OCI-M2 (cell line): ENCODE measurements around the gene PXDN.
"Not testable (repeated sequence)": the region's sequence is repeated elsewhere in the genome, so short reads cannot be mapped to it uniquely, and the experiment has no call there.

Experiments
- DNase-seq: peaks from one replicate; lab custom pipeline; 2025; ENCODE audit not compliant: unreplicated experiment; lab: John Stamatoyannopoulos, UW

Gene PXDN

GRCh38 chr2:1685078-1685956, 59.0 kb downstream of the PXDN start:
- no peak for DNase-seq

GRCh38 chr2:1683297-1683696, 61.0 kb downstream of the PXDN start:
- no peak for DNase-seq

DNA sequence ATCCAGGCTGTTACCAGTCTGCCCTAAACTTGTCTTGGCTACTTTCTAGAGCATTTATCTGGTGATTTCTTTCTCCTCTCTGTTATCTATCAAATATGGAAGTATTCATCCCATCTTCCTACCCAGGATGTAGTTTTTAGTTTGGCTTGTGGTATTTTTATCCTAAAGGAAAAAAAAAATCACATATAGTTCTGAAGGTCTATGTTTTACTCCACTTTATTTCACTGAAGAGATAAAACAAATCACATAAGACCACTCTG, 62.2 kb downstream of the PXDN start:
- DNase-seq, result no peak

GRCh38 chr2:1681323-1682180, 62.8 kb downstream of the PXDN start:
- no peak for DNase-seq

DNA sequence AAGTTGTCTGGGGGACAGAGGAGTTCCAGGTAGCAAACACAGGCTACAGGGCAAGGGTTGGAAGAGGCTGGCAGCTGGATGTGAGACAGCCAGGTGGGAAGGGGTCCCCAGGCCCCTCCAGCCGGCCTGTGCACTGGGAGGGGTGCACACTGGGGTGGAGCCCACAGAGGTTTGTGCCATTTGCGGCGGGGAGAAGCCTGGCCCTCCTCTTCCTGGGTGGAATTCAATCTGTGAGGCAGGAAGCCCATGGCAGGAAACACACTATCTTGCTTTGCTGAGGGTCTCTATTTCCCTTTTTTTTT, 63.3 kb downstream of the PXDN start:
- no peak for DNase-seq

GRCh38 chr2:1680222-1681016, 63.9 kb downstream of the PXDN start:
- DNase-seq, result no peak

DNA sequence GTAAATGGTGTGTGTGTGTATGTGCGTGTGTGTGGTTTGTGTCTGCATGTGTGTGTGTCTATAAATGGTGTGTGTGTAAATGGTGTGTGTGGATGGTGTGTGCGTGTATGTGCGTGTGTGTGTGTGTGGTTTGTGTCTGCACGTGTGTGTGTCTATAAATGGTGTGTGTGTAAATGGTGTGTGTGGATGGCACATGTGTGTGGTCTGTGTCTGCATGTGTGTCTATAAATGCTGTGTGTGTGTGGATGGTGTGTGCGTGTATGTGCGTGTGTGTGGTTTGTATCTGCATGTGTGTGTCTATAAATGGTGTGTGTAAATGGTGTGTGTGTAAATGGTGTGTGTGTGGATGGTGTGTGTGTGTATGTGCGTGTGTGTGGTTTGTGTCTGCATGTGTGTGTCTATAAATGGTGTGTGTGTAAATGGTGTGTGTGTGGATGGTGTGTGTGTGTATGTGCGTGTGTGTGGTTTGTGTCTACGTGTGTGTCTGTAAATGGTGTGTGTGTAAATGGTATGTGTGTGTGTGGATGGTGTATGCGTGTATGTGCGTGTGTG, 64.8 kb downstream of the PXDN start:
- not testable (repeated sequence) for DNase-seq

GRCh38 chr2:1679065-1679464, 65.2 kb downstream of the PXDN start:
- not testable (repeated sequence) for DNase-seq

- no peak for DNase-seq
These were observed 65.7 kb downstream of the PXDN start for GRCh38 chr2:1678609-1679008.

GRCh38 chr2:1677821-1678165, 66.5 kb downstream of the PXDN start:
- DNase-seq, result no peak

DNA sequence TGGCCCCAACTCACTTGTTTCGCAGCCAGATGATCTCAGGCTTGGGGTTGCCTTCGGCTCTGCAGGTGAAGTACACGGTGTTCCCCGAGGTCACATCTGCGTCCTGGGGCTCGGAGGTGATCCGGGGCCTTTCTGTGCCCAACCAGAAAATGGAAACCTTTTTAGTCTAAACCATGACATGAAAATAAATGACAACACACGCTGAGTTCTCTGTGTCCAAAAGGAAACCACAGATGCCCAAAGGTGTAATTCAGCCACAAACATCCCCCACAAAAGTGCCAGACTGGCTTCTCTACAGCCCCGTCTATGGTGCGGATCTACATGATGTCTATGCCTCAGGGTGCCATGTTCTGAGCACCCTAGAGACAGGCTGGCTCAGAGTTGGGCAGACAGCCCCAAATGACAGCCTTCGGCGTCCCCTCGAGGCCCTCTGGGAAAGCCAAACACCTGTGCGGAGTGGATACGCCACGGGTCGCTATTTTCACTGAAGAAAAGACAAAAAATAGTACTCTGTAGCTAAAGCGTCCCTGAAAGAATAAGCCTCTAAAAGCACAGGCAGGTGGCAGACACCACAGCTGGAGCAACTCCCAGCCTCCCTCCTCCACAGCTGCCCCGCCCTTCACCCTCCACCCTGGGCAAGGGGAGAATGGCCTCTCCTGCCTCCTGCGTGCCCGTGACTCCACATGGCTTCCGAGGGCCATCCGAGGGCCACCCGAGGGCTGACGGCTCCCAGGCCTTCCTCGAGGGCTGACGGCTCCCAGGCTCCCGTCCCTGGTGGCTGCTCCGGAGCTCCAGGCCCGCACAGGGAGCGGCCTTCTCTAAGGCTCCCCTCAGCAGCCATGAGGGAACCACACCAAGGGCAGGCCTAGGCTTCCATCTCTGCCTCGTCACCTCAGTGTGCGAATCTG, 67.1 kb downstream of the PXDN start:
- DNase-seq, result no peak

- DNase-seq, result no peak
These were observed 68.0 kb downstream of the PXDN start for GRCh38 chr2:1676091-1676912.

DNA sequence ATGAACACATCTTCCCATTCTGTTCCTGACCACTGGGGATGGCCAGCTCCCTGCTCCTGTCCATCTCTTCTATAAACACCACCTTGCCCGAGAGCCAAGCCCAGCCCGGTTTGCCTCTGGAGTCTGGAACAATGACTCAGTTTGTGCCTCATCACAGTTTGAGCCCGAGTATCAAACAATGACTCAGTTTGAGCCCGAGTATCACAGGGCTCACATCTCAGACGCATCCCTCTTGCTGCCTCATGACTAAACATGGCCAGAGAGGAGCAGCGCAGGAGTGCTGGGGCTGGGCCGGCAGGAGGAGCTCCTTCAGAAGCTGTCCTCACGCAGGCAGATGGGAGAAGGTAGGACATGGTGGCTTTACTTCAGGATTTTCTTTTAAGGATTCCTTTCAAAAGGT, 68.7 kb downstream of the PXDN start:
- no peak for DNase-seq

DNA sequence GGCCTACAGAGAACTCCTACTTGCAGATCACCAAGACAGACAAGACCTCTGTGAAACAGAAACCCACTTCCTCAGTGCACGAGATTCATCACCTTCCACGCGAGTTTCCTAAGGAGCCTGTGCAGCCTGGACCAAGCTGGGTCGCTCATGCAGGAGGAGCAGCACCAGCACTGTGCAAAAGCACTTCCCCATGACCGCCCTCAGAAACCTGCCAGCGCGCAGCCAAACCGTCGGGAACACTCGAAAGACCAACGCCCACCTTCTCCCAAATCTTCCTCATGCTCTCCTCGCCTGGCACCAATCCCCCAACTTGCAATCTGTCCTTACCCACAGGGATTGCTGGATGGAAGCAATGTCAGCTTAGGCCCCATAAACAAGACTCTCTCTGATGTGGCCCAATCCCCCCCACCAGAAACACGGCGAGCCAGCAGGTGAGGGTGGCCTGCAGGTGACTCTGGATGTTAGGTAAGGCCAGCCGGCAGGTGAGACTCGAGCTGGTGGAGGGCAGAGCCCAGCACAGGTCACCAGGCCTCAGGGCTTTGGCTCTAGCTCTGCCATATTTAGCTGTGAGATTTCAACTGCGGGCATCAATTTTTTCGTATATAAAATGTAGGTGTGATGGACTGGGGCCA, 69.4 kb downstream of the PXDN start:
- DNase-seq, result no peak

GRCh38 chr2:1674276-1674675, 70.0 kb downstream of the PXDN start:
- no peak for DNase-seq

DNA sequence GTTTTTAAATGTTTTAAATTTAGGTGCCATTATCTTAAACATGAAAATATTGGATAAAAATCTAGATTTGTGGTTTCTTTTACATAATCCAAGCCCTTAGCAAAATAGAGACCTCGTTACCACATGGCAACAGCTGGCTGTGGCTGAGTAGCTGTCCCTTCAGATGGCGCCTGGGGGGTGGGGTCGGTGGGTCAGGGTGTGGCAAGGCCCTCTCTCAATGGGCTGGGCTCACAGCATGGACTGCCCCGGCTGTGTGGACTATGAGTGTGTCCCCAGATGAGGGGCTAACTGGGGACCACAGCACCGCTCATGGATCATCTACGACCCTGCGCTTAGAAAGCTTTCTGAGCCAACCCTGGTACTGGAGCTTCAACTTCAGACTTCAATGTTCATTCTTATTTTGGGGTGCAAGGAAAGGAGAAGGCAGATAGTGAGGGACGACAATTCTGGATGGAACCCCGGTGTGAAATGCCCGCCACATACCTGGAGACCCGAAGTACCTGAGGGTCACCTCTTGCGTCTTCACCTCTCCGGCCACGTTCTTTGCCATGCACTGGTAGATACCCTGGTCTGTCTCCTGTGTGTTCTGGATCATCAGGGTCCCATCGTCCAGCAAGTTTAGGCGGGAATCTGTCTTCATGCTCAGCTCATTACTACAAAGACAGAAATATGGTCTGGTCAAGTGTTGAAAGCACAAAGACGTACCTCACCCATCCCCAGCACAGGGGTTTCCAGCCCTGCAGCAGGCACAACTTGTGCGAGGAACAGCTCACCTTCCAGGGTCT, 71.0 kb downstream of the PXDN start:
- no peak for DNase-seq

DNA sequence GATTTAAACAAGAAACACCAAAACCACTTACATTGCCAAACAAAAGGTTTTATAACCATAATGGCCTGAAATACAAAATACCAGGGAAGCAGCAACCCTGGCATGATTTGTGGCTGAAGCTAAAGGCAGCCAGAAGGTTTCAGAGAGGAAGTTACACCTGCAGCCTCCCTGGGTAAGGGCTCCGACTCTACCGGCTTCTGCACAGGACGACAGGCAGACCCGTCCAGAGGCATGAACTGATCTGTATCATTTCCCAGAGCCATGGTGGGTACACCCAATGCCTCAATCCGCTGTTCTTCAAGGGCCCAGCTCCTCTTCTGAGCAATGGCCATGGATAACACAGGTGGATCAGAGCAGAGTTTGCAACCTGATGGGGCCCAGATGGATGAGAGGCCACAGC, 71.6 kb downstream of the PXDN start:
- no peak for DNase-seq

DNA sequence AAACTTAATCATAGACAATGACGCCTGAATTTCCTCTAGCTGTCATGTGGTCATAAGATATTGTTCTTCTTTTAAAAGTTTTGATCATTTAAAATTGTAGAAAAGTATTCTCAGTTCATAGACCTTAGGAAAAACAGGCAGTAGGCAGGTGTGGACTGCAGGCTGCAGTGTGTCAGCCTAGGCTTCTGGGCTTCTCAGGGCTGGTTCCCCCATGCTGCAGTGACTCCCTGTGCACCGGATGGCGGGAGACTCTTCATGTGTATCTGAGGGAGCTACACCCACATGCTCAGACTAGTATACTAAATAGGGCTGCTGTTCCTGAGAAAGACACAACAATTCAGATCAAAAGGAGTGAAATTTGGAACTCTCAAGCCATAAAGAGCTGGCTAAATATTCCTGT, 72.4 kb downstream of the PXDN start:
- no peak for DNase-seq
